Endothelial cell of umbilical vein (primary cell): ENCODE results near the gene MPDU1.

Experiments
- EZH2 ChIP-seq: IDR thresholded peaks from 2 replicates; pipeline ENCODE4 v1.6.1; 2012; ENCODE audit warnings: borderline replicate concordance, low read depth, mild to moderate bottlenecking, moderate library complexity, low read length, inconsistent platforms; ENCODE audit not compliant: severe bottlenecking
- FOS ChIP-seq: IDR thresholded peaks from 2 replicates; pipeline ENCODE4 v1.6.1; 2011; ENCODE audit warnings: mild to moderate bottlenecking, low read length, moderate library complexity, borderline replicate concordance; ENCODE audit not compliant: insufficient read depth
- GATA2 ChIP-seq: IDR thresholded peaks from 2 replicates; pipeline ENCODE4 v1.7.0; 2011; ENCODE audit warnings: low read depth, mild to moderate bottlenecking, moderate library complexity, mixed read lengths, low read length; ENCODE audit not compliant: insufficient read length, insufficient read depth
- JUN ChIP-seq: IDR thresholded peaks from 2 replicates; pipeline ENCODE4 v1.6.1; 2011; ENCODE audit warnings: borderline replicate concordance, low read depth; ENCODE audit not compliant: insufficient read length, insufficient read depth
- MYC ChIP-seq: IDR thresholded peaks from one replicate; pipeline ENCODE4 v1.6.1; 2011; ENCODE audit warnings: mild to moderate bottlenecking, low read depth, low read length
- POLR2A ChIP-seq: IDR thresholded peaks from 2 replicates; pipeline ENCODE4 v1.6.1; 2012; ENCODE audit warnings: low read depth, mild to moderate bottlenecking, control low read depth, low read length
- POLR2AphosphoS5 ChIP-seq: IDR thresholded peaks from 2 replicates; pipeline ENCODE4 v1.6.1; 2012; ENCODE audit warnings: low read depth, mild to moderate bottlenecking, control low read depth, low read length, moderate library complexity; ENCODE audit not compliant: insufficient read depth
- TF ChIP-seq, protein P1 (sequence below), 2 donors: IDR thresholded peaks; 1 replicate in 1 of 2; 2 replicates in 1 of 2; pipeline ENCODE4 v1.5.1; 2011; ENCODE audit warnings: low read length in 2 of 2, mild to moderate bottlenecking in 2 of 2, moderate library complexity in 2 of 2, control low read depth in 1 of 2, inconsistent platforms in 1 of 2, low read depth in 1 of 2; ENCODE audit not compliant: insufficient read depth in 1 of 2; ENCODE audit errors: extremely low read depth in 1 of 2
- TF ChIP-seq, protein P2 (sequence below): IDR thresholded peaks from 2 replicates; pipeline ENCODE4 v1.6.1; 2011; ENCODE audit not compliant: insufficient read depth, insufficient read length

DNA sequence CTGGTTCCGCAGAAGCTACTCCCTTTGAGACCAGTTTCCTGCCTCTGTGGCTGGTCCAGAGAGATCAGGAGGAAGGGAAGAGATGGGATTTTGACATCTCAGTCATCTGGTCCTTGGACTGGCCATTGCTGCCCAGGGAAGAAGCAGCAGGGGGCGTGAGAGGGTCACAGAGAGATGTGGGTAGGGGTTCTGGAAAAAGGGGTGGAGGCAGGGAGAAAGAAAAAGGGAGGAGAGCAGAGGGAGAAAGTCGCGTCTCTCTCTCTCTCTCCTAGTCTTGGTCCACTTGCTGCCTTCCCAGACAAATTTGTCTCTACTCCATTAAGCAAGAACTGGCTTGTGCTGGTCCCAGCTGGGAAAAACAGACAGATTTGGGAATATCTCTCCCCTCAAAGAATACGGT, 50.7 kb downstream of the MPDU1 start:
- TF ChIP-seq EZH2 (no peak), FOS (no peak), MYC (no peak), POLR2A (no peak), JUN (no peak), POLR2AphosphoS5 (no peak), GATA2 (no peak)
- TF ChIP-seq, protein P1, sequence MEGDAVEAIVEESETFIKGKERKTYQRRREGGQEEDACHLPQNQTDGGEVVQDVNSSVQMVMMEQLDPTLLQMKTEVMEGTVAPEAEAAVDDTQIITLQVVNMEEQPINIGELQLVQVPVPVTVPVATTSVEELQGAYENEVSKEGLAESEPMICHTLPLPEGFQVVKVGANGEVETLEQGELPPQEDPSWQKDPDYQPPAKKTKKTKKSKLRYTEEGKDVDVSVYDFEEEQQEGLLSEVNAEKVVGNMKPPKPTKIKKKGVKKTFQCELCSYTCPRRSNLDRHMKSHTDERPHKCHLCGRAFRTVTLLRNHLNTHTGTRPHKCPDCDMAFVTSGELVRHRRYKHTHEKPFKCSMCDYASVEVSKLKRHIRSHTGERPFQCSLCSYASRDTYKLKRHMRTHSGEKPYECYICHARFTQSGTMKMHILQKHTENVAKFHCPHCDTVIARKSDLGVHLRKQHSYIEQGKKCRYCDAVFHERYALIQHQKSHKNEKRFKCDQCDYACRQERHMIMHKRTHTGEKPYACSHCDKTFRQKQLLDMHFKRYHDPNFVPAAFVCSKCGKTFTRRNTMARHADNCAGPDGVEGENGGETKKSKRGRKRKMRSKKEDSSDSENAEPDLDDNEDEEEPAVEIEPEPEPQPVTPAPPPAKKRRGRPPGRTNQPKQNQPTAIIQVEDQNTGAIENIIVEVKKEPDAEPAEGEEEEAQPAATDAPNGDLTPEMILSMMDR (IDR thresholded peaks at IDR 0.05; ENCODE audit: extremely low read depth in 1 of 2, insufficient read depth in 1 of 2, low read depth in 1 of 2, low read length in 2 of 2): peak; percentile 60 to 74
- TF ChIP-seq, protein P2, sequence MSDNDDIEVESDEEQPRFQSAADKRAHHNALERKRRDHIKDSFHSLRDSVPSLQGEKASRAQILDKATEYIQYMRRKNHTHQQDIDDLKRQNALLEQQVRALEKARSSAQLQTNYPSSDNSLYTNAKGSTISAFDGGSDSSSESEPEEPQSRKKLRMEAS: no peak
